ENCODE results near the gene PTPN4. TPM values are rescaled to one million over a fixed set of nuclear protein-coding genes. Genes with fewer than 3 reads are reported as not detected.

PTPN4 gene
- total and polyA plus RNA-seq, 8 donors: 22.0 to 48.4 (median 28.9) TPM

GRCh38 chr2:119814216-119814615, 54.5 kb downstream of the PTPN4 start:
- peaks cover 6 to 8% of the 10 kb centered on the region in 2 donors for H3K4me1 ChIP-seq
- H3K27me3 ChIP-seq: no peaks in the 10 kb centered on the region
- H3K36me3 ChIP-seq: peaks cover 0 to 5% of the 10 kb centered on the region in 2 donors
- no peak for TF ChIP-seq CTCF (IDR thresholded peaks at IDR 0.05)
- no peak overlapping the region for H3K4me3 ChIP-seq
- DNase-seq: no peak
- no peak for ATAC-seq
- intact Hi-C loops (cut with DNase I): no loop called here
- H3K9me3 ChIP-seq: no peaks in the 10 kb centered on the region
- H3K27ac ChIP-seq: no peak overlapping the region

GRCh38 chr2:119818792-119819191, 59.1 kb downstream of the PTPN4 start:
- DNase-seq: no peak
- intact Hi-C loops (cut with DNase I): no loop called here
- no peaks in the 10 kb centered on the region for H3K36me3 ChIP-seq

GRCh38 chr2:119819846-119820245, 60.1 kb downstream of the PTPN4 start:
- no peak for ATAC-seq
- Histone ChIP-seq H3K27me3 (no peaks in the 10 kb centered on the region), H3K9me3 (no peaks in the 10 kb centered on the region), H3K36me3 (no peaks in the 10 kb centered on the region), H3K4me3 (no peak overlapping the region), H3K27ac (no peak overlapping the region), H3K4me1 (peaks cover 0 to 9% of the 10 kb centered on the region in 2 donors)
- DNase-seq: no peak
- no peak for TF ChIP-seq CTCF (IDR thresholded peaks at IDR 0.05)
- intact Hi-C loops (cut with DNase I): loop anchor here in 1 of 2 donors (5.0 kb wide), 1 partner anchor 63 kb away; the partner anchor contains the start of gene PTPN4

More at GRCh38 chr2:119818792-119819191, 59.1 kb downstream of the PTPN4 start:
- Histone ChIP-seq H3K4me3 (no peak overlapping the region), H3K27me3 (no peaks in the 10 kb centered on the region), H3K4me1 (peaks cover 0 to 9% of the 10 kb centered on the region in 2 donors), H3K27ac (no peak overlapping the region), H3K9me3 (no peaks in the 10 kb centered on the region)
- ATAC-seq: no peak
- no peak for TF ChIP-seq CTCF (IDR thresholded peaks at IDR 0.05)

- DNase-seq: no peak
- peak; percentile 29 for ATAC-seq
- H3K27ac ChIP-seq: no peak overlapping the region
- intact Hi-C loops (cut with DNase I): loop anchor here in 1 of 2 donors (5.0 kb wide), 1 partner anchor 63 kb away; the partner anchor contains the start of gene PTPN4
- no peaks in the 10 kb centered on the region for H3K36me3 ChIP-seq
- no peaks in the 10 kb centered on the region for H3K9me3 ChIP-seq
- peaks cover 0 to 9% of the 10 kb centered on the region in 2 donors for H3K4me1 ChIP-seq
- H3K27me3 ChIP-seq: no peaks in the 10 kb centered on the region
- no peak overlapping the region for H3K4me3 ChIP-seq
- no peak for TF ChIP-seq CTCF (IDR thresholded peaks at IDR 0.05)
Measured at GRCh38 chr2:119820275-119820674, 60.6 kb downstream of the PTPN4 start.

- Histone ChIP-seq H3K27me3 (no peaks in the 10 kb centered on the region), H3K4me1 (peaks cover 0 to 9% of the 10 kb centered on the region in 2 donors), H3K36me3 (no peaks in the 10 kb centered on the region), H3K4me3 (no peak overlapping the region), H3K9me3 (no peaks in the 10 kb centered on the region), H3K27ac (no peak overlapping the region)
- no peak for TF ChIP-seq CTCF (IDR thresholded peaks at IDR 0.05)
- DNase-seq (no peak), ATAC-seq (no peak)
- intact Hi-C loops (cut with DNase I): loop anchor here in 1 of 2 donors (5.0 kb wide), 1 partner anchor 64 kb away; the partner anchor contains the start of gene PTPN4
Measured at GRCh38 chr2:119821266-119821665, 61.5 kb downstream of the PTPN4 start.

All from left lung (tissue), 10 donors.